GM23338 (cell line): ENCODE measurements around the gene ERFE. TPM values are rescaled to one million over a fixed set of nuclear protein-coding genes. Genes with fewer than 3 reads are reported as not detected.

Source experiments
- ATAC-seq: fragments of 200-7000 bp; cut with Tn5 transposase; 3 replicates; pipeline ENCODE4 v1.9.1; 2020
- DNase-seq: peaks from one replicate; pipeline ENCODE4 v3.0.0-alpha.2; 2015; ENCODE audit warnings: low spot score
- H2AFZ ChIP-seq: fragments of 200-600 bp; sonication (generic); 2 replicates; pipeline ENCODE4 v1.8.0; 2016; ENCODE audit warnings: antibody characterized with exemption, mild to moderate bottlenecking, moderate library complexity
- H3F3A ChIP-seq: fragments of 200-600 bp; sonication (generic); replicated peaks from 2 replicates; pipeline ENCODE4 v1.8.0; 2017; ENCODE audit warnings: antibody characterized with exemption, mixed run types, low read depth
- H3K27ac ChIP-seq: fragments of 200-600 bp; sonication (generic); 2 replicates; pipeline ENCODE4 v1.6.1; 2016; ENCODE audit warnings: low read depth
- H3K27me3 ChIP-seq: fragments of 200-600 bp; sonication (generic); 2 replicates; pipeline ENCODE4 v1.8.0; 2016; ENCODE audit warnings: mild to moderate bottlenecking, mixed run types, moderate library complexity; ENCODE audit not compliant: insufficient read depth
- H3K36me3 ChIP-seq: fragments of 200-600 bp; sonication (generic); 2 replicates; pipeline ENCODE4 v1.8.0; 2016; ENCODE audit warnings: mild to moderate bottlenecking; ENCODE audit not compliant: insufficient read depth
- H3K4me1 ChIP-seq: fragments of 200-600 bp; sonication (generic); 2 replicates; pipeline ENCODE4 v1.8.0; 2016; ENCODE audit warnings: mild to moderate bottlenecking, moderate library complexity; ENCODE audit not compliant: insufficient read depth
- H3K4me2 ChIP-seq: fragments of 200-600 bp; sonication (generic); 2 replicates; pipeline ENCODE4 v1.7.1; 2017; ENCODE audit warnings: mixed run types
- H3K4me3 ChIP-seq: fragments of 200-600 bp; sonication (generic); 2 replicates; pipeline ENCODE4 v1.6.1; 2016; ENCODE audit warnings: mixed run types
- H3K79me2 ChIP-seq: fragments of 200-600 bp; sonication (generic); replicated peaks from 2 replicates; pipeline ENCODE4 v1.8.0; 2017; ENCODE audit warnings: mild to moderate bottlenecking; ENCODE audit not compliant: insufficient read depth
- H3K9me2 ChIP-seq: fragments of 200-600 bp; sonication (generic); 2 replicates; pipeline ENCODE4 v1.8.0; 2017; ENCODE audit not compliant: insufficient read depth
- H4K20me1 ChIP-seq: fragments of 200-600 bp; sonication (generic); replicated peaks from 2 replicates; pipeline ENCODE4 v1.8.0; 2017; ENCODE audit warnings: mild to moderate bottlenecking; ENCODE audit not compliant: insufficient read depth
- H3K27ac Mint-ChIP-seq: 2 replicates; pipeline ENCODE4 v1.8.0; 2020; ENCODE audit warnings: inconsistent platforms, mild to moderate bottlenecking, moderate library complexity, mixed read lengths
- H3K27me3 Mint-ChIP-seq: 3 replicates; pipeline ENCODE4 v1.8.0; 2022; ENCODE audit warnings: low read depth, mild to moderate bottlenecking, moderate library complexity, mixed read lengths, inconsistent platforms; ENCODE audit not compliant: insufficient read depth, poor library complexity
- H3K36me3 Mint-ChIP-seq: 3 replicates; pipeline ENCODE4 v1.8.0; 2021; ENCODE audit warnings: low read depth, mild to moderate bottlenecking, inconsistent platforms, moderate library complexity, mixed read lengths
- H3K4me1 Mint-ChIP-seq: 3 replicates; pipeline ENCODE4 v1.8.0; 2020; ENCODE audit warnings: mild to moderate bottlenecking, inconsistent platforms, mixed read lengths
- H3K4me3 Mint-ChIP-seq: 3 replicates; pipeline ENCODE4 v1.8.0; 2021; ENCODE audit warnings: moderate library complexity, mild to moderate bottlenecking, inconsistent platforms, mixed read lengths
- H3K9me3 Mint-ChIP-seq: 3 replicates; pipeline ENCODE4 v1.8.0; 2020; ENCODE audit warnings: moderate library complexity, mild to moderate bottlenecking, inconsistent platforms, mixed read lengths
- CREB1 ChIP-seq: fragments of 250-450 bp; sonication (Bioruptor Pico); IDR thresholded peaks from 2 replicates; pipeline ENCODE4 v1.5.0; 2020; ENCODE audit warnings: low read depth, mild to moderate bottlenecking, moderate library complexity
- EZH2 ChIP-seq: fragments of 200-600 bp; sonication (generic); IDR thresholded peaks from one replicate; pipeline ENCODE4 v1.8.0; 2017; ENCODE audit warnings: antibody characterized with exemption, mild to moderate bottlenecking, low read depth; ENCODE audit not compliant: unreplicated experiment
- EZH2phosphoT487 ChIP-seq: fragments of 200-600 bp; sonication (generic); IDR thresholded peaks from one replicate; pipeline ENCODE4 v1.8.1; 2018; ENCODE audit warnings: antibody characterized with exemption; ENCODE audit not compliant: unreplicated experiment
- JUNB ChIP-seq: IDR thresholded peaks from one replicate; pipeline ENCODE4 v1.6.1; 2016; ENCODE audit warnings: antibody characterized with exemption; ENCODE audit not compliant: unreplicated experiment
- NANOG ChIP-seq: IDR thresholded peaks from 2 replicates; pipeline ENCODE4 v1.6.1; 2016; ENCODE audit warnings: antibody characterized with exemption, borderline replicate concordance
- POLR2AphosphoS5 ChIP-seq: IDR thresholded peaks from 2 replicates; pipeline ENCODE4 v1.6.1; 2016; ENCODE audit warnings: antibody characterized with exemption, low read depth
- STAT1 ChIP-seq: IDR thresholded peaks from one replicate; pipeline ENCODE4 v1.6.1; 2016; ENCODE audit warnings: antibody characterized with exemption; ENCODE audit not compliant: unreplicated experiment
- ZNF114 ChIP-seq: fragments of 250-450 bp; sonication (Bioruptor Pico); IDR thresholded peaks from 2 replicates; pipeline ENCODE4 v1.5.0; 2020; ENCODE audit warnings: mild to moderate bottlenecking, moderate library complexity
- ZNF331 ChIP-seq: fragments of 250-450 bp; sonication (Bioruptor Pico); IDR thresholded peaks from 2 replicates; pipeline ENCODE4 v1.5.0; 2020; ENCODE audit warnings: low read depth, mild to moderate bottlenecking, moderate library complexity
- polyA plus RNA-seq: library from polyadenylated mRNA; unstranded; fragments of >200 nt; fragmentation: Nextera tagmentation; extraction: Ambion mirVana; gene quantifications from 2 replicates; pipeline ENCODE4 v1.2.1, GENCODE V29; 2016
- total RNA-seq: library from RNA; depleted of rRNA; stranded (reverse); fragments of >200 nt; shearing (Covaris generic); gene quantifications from 2 replicates; pipeline ENCODE4 v1.2.3, GENCODE V29; 2014
- TF ChIP-seq, protein P1 (sequence below): fragments of 250-450 bp; sonication (Bioruptor Pico); IDR thresholded peaks from 2 replicates; pipeline ENCODE4 v1.5.0; 2020; ENCODE audit warnings: mild to moderate bottlenecking, moderate library complexity
- TF ChIP-seq, protein P2 (sequence below): IDR thresholded peaks from one replicate; pipeline ENCODE4 v1.6.1; 2018; ENCODE audit warnings: antibody characterized with exemption; ENCODE audit not compliant: unreplicated experiment
- TF ChIP-seq, protein P3 (sequence below), 2 experiments: fragments of 200-600 bp in 1 of 2; sonication (generic) in 1 of 2; conservative IDR thresholded peaks; 2 replicates each; pipeline versions ENCODE4 v1.5.1 to v1.6.1; 2016 to 2017; ENCODE audit warnings: antibody characterized with exemption in 2 of 2, low read depth in 2 of 2, mild to moderate bottlenecking in 2 of 2, moderate library complexity in 1 of 2
- TF ChIP-seq, protein P4 (sequence below): IDR thresholded peaks from 2 replicates; pipeline ENCODE4 v1.6.1; 2016; ENCODE audit warnings: antibody characterized with exemption

ERFE gene
- total and polyA plus RNA-seq, 2 experiments from 2014 or later = 1.0 to 3.3 TPM

DNA sequence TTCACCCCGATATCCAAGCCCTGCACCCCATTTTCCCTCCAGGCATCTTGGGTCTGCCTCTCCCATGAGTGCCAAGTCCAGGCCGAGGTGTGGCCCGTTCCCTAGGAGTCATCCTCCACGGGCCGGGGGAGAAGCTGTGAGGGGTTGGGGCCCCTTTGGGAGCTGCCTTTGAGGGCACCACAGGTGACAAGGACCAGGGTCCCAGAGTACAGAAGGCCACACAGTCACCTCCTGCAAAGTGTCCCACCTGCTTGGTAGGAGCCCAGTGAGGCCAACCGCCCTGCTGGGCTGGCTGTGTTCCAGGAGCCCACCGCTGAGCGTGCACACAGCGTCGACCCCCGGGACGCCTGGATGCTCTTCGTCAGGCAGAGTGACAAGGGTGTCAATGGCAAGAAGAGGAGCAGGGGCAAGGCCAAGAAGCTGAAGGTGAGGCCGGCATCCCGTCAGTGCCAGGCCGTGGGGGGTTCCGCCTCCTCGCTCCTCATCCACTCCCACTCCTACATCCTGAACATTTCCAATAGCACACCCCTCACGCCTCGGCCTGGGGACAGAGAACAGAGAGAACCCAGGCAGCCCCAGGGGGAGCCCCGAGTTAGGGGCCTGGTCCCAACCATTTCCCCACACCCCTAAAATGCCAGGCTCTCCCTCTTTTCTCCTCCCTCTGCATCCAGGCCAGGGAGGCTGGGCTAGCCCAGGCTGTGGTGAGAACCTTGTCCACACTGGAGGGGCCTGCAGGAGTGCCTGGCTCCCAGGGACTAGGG lies 2.7 kb downstream of the ERFE start:
- H3K27ac ChIP-seq = no peak overlapping the region
- TF ChIP-seq STAT1 (no peak), ZNF331 (CRISPR knock-in tag) (no peak), EZH2phosphoT487 (no peak), ZNF114 (no peak), NANOG (no peak), JUNB (no peak), EZH2 (no peak), CREB1 (no peak), POLR2AphosphoS5 (no peak)
- TF ChIP-seq, protein P1, sequence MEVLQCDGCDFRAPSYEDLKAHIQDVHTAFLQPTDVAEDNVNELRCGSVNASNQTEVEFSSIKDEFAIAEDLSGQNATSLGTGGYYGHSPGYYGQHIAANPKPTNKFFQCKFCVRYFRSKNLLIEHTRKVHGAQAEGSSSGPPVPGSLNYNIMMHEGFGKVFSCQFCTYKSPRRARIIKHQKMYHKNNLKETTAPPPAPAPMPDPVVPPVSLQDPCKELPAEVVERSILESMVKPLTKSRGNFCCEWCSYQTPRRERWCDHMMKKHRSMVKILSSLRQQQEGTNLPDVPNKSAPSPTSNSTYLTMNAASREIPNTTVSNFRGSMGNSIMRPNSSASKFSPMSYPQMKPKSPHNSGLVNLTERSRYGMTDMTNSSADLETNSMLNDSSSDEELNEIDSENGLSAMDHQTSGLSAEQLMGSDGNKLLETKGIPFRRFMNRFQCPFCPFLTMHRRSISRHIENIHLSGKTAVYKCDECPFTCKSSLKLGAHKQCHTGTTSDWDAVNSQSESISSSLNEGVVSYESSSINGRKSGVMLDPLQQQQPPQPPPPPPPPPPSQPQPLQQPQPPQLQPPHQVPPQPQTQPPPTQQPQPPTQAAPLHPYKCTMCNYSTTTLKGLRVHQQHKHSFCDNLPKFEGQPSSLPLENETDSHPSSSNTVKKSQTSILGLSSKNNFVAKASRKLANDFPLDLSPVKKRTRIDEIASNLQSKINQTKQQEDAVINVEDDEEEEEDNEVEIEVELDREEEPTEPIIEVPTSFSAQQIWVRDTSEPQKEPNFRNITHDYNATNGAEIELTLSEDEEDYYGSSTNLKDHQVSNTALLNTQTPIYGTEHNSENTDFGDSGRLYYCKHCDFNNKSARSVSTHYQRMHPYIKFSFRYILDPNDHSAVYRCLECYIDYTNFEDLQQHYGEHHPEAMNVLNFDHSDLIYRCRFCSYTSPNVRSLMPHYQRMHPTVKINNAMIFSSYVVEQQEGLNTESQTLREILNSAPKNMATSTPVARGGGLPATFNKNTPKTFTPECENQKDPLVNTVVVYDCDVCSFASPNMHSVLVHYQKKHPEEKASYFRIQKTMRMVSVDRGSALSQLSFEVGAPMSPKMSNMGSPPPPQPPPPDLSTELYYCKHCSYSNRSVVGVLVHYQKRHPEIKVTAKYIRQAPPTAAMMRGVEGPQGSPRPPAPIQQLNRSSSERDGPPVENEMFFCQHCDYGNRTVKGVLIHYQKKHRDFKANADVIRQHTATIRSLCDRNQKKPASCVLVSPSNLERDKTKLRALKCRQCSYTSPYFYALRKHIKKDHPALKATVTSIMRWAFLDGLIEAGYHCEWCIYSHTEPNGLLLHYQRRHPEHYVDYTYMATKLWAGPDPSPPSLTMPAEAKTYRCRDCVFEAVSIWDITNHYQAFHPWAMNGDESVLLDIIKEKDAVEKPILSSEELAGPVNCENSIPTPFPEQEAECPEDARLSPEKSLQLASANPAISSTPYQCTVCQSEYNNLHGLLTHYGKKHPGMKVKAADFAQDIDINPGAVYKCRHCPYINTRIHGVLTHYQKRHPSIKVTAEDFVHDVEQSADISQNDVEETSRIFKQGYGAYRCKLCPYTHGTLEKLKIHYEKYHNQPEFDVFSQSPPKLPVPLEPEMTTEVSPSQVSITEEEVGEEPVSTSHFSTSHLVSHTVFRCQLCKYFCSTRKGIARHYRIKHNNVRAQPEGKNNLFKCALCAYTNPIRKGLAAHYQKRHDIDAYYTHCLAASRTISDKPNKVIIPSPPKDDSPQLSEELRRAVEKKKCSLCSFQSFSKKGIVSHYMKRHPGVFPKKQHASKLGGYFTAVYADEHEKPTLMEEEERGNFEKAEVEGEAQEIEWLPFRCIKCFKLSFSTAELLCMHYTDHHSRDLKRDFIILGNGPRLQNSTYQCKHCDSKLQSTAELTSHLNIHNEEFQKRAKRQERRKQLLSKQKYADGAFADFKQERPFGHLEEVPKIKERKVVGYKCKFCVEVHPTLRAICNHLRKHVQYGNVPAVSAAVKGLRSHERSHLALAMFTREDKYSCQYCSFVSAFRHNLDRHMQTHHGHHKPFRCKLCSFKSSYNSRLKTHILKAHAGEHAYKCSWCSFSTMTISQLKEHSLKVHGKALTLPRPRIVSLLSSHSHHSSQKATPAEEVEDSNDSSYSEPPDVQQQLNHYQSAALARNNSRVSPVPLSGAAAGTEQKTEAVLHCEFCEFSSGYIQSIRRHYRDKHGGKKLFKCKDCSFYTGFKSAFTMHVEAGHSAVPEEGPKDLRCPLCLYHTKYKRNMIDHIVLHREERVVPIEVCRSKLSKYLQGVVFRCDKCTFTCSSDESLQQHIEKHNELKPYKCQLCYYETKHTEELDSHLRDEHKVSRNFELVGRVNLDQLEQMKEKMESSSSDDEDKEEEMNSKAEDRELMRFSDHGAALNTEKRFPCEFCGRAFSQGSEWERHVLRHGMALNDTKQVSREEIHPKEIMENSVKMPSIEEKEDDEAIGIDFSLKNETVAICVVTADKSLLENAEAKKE (CRISPR knock-in tag) = no peak
- TF ChIP-seq, protein P2, sequence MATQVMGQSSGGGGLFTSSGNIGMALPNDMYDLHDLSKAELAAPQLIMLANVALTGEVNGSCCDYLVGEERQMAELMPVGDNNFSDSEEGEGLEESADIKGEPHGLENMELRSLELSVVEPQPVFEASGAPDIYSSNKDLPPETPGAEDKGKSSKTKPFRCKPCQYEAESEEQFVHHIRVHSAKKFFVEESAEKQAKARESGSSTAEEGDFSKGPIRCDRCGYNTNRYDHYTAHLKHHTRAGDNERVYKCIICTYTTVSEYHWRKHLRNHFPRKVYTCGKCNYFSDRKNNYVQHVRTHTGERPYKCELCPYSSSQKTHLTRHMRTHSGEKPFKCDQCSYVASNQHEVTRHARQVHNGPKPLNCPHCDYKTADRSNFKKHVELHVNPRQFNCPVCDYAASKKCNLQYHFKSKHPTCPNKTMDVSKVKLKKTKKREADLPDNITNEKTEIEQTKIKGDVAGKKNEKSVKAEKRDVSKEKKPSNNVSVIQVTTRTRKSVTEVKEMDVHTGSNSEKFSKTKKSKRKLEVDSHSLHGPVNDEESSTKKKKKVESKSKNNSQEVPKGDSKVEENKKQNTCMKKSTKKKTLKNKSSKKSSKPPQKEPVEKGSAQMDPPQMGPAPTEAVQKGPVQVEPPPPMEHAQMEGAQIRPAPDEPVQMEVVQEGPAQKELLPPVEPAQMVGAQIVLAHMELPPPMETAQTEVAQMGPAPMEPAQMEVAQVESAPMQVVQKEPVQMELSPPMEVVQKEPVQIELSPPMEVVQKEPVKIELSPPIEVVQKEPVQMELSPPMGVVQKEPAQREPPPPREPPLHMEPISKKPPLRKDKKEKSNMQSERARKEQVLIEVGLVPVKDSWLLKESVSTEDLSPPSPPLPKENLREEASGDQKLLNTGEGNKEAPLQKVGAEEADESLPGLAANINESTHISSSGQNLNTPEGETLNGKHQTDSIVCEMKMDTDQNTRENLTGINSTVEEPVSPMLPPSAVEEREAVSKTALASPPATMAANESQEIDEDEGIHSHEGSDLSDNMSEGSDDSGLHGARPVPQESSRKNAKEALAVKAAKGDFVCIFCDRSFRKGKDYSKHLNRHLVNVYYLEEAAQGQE = no peak
- TF ChIP-seq, protein P3, sequence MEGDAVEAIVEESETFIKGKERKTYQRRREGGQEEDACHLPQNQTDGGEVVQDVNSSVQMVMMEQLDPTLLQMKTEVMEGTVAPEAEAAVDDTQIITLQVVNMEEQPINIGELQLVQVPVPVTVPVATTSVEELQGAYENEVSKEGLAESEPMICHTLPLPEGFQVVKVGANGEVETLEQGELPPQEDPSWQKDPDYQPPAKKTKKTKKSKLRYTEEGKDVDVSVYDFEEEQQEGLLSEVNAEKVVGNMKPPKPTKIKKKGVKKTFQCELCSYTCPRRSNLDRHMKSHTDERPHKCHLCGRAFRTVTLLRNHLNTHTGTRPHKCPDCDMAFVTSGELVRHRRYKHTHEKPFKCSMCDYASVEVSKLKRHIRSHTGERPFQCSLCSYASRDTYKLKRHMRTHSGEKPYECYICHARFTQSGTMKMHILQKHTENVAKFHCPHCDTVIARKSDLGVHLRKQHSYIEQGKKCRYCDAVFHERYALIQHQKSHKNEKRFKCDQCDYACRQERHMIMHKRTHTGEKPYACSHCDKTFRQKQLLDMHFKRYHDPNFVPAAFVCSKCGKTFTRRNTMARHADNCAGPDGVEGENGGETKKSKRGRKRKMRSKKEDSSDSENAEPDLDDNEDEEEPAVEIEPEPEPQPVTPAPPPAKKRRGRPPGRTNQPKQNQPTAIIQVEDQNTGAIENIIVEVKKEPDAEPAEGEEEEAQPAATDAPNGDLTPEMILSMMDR (conservative IDR thresholded peaks at IDR 0.05; ENCODE audit: low read depth in 2 of 2) = no peak
- TF ChIP-seq, protein P4, sequence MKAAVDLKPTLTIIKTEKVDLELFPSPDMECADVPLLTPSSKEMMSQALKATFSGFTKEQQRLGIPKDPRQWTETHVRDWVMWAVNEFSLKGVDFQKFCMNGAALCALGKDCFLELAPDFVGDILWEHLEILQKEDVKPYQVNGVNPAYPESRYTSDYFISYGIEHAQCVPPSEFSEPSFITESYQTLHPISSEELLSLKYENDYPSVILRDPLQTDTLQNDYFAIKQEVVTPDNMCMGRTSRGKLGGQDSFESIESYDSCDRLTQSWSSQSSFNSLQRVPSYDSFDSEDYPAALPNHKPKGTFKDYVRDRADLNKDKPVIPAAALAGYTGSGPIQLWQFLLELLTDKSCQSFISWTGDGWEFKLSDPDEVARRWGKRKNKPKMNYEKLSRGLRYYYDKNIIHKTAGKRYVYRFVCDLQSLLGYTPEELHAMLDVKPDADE = no peak
- H3K4me1 Mint-ChIP-seq = peaks cover 10% of the 10 kb centered on the region
- 0 out of 2 replicates have a peak, but pooled peaks cover 8% of the 10 kb centered on the region for H3F3A ChIP-seq
- ATAC-seq = no peak
- no peaks in the 10 kb centered on the region for H3K79me2 ChIP-seq
- no peak overlapping the region for H3K4me2 ChIP-seq
- no peak overlapping the region for H3K4me3 Mint-ChIP-seq
- no peak for DNase-seq
- H3K27me3 Mint-ChIP-seq = peaks cover 60% of the 10 kb centered on the region
- H3K27ac Mint-ChIP-seq = no peak overlapping the region
- H3K27me3 ChIP-seq = peaks cover 62% of the 10 kb centered on the region
- H3K4me1 ChIP-seq = peaks cover 13% of the 10 kb centered on the region
- no peaks in the 10 kb centered on the region for H4K20me1 ChIP-seq
- H3K9me2 ChIP-seq = no peaks in the 10 kb centered on the region
- no peak overlapping the region for H2AFZ ChIP-seq
- H3K36me3 Mint-ChIP-seq = no peaks in the 10 kb centered on the region
- H3K9me3 Mint-ChIP-seq = no peaks in the 10 kb centered on the region
- no peaks in the 10 kb centered on the region for H3K36me3 ChIP-seq
- no peak overlapping the region for H3K4me3 ChIP-seq
